ENCODE data around the gene RARA. TPM values are rescaled to one million over a fixed set of nuclear protein-coding genes. Genes with fewer than 3 reads are reported as not detected.
"Not testable (repeated sequence)": the region's sequence is repeated elsewhere in the genome, so short reads cannot be mapped to it uniquely, and the experiment has no call there.

Gene RARA
- polyA plus RNA-seq, 3 donors, result 14.9 to 63.9 (median 29.4) TPM

DNA sequence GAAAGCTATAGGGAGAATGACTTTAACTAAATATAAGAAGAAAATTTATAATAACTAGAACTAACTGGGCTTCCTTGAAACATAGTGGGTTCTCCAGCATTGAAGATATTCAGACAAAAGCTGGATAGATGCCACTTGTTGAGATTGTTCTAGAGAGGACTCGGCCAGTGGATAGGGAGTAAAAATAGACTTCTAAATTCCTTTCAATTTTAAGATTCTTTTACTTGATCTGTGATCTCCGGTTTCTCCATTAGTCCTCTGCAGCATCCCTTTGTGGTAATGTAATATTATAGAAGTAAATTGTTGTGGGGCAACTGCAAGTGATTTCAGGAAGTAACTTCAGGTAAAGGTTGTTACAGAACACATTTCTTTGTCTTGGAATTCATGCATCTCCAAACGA is 10.3 kb upstream of the RARA start:
- Mint-ChIP-seq H3K9me3 (no peaks in the 10 kb centered on the region), H3K4me3 (no peak overlapping the region), H3K27ac (no peak overlapping the region), H3K36me3 (peaks cover 20 to 36% of the 10 kb centered on the region in 2 donors), H3K27me3 (ENCODE audit: low read depth in 3 of 3) (peaks cover 0 to 2% (median 0%) of the 10 kb centered on the region in 3 donors), H3K4me1 (peaks cover 8% of the 10 kb centered on the region)
- Histone ChIP-seq H3K4me2 (replicated peaks; ENCODE audit: extremely low read depth, low read length, poor library complexity, severe bottlenecking) (no peak overlapping the region), H3K79me2 (ENCODE audit: insufficient read depth, low read length) (no peaks in the 10 kb centered on the region), H2AFZ (ENCODE audit: insufficient read depth, low read depth, low read length, poor library complexity, severe bottlenecking) (no peak overlapping the region), H3K4me1 (ENCODE audit: control insufficient read depth in 1 of 2, insufficient read depth in 2 of 2, low read length in 2 of 2) (peaks cover 6 to 8% of the 10 kb centered on the region in 2 donors), H3K9me3 (replicated peaks in 1 of 2; ENCODE audit: control insufficient read depth in 1 of 2, insufficient read depth in 1 of 2, low read length in 2 of 2) (no peaks in the 10 kb centered on the region), H3K4me3 (replicated peaks in 1 of 3; ENCODE audit: low read depth in 2 of 3, low read length in 3 of 3) (no peak overlapping the region), H3K27ac (ENCODE audit: low read depth in 1 of 2, low read length in 2 of 2) (no peak overlapping the region), H4K20me1 (ENCODE audit: insufficient read depth, low read length) (no peaks in the 10 kb centered on the region), H3K9ac (ENCODE audit: insufficient read depth, low read length, poor library complexity, severe bottlenecking) (no peak overlapping the region), H3K36me3 (replicated peaks in 1 of 2; ENCODE audit: control insufficient read depth in 1 of 2, insufficient read depth in 2 of 2, low read length in 2 of 2) (peaks cover 7 to 34% of the 10 kb centered on the region in 2 donors), H3K27me3 (ENCODE audit: control insufficient read depth in 2 of 2, insufficient read depth in 2 of 2, low read length in 2 of 2) (no peaks in the 10 kb centered on the region)
- intact Hi-C loops (cut with micrococcal nuclease), result no loop called here
- no peak for TF ChIP-seq CTCF (IDR thresholded peaks at IDR 0.05)
- no CpG with 5 or more reads among the region's 3 CpGs for WGBS (ENCODE audit: insufficient coverage)
- DNase-seq, result no peak

GRCh38 chr17:40299159-40299757 is 9.7 kb upstream of the RARA start:
- H3K27me3 ChIP-seq (ENCODE audit: control insufficient read depth in 2 of 2, insufficient read depth in 2 of 2, low read length in 2 of 2); H3K79me2 ChIP-seq (ENCODE audit: insufficient read depth, low read length); H2AFZ ChIP-seq (ENCODE audit: insufficient read depth, low read depth, low read length, poor library complexity, severe bottlenecking); H3K9me3 Mint-ChIP-seq; H3K4me2 ChIP-seq (replicated peaks; ENCODE audit: extremely low read depth, low read length, poor library complexity, severe bottlenecking); intact Hi-C loops (cut with micrococcal nuclease); H3K4me3 ChIP-seq (replicated peaks in 1 of 3; ENCODE audit: low read depth in 2 of 3, low read length in 3 of 3); H3K27ac Mint-ChIP-seq; H4K20me1 ChIP-seq (ENCODE audit: insufficient read depth, low read length); DNase-seq; H3K9ac ChIP-seq (ENCODE audit: insufficient read depth, low read length, poor library complexity, severe bottlenecking); H3K9me3 ChIP-seq (replicated peaks in 1 of 2; ENCODE audit: control insufficient read depth in 1 of 2, insufficient read depth in 1 of 2, low read length in 2 of 2); H3K27me3 Mint-ChIP-seq (ENCODE audit: low read depth in 3 of 3); H3K4me3 Mint-ChIP-seq; H3K27ac ChIP-seq (ENCODE audit: low read depth in 1 of 2, low read length in 2 of 2): not testable (repeated sequence)
- peaks cover 6 to 31% of the 10 kb centered on the region in 2 donors for H3K36me3 ChIP-seq (replicated peaks in 1 of 2; ENCODE audit: control insufficient read depth in 1 of 2, insufficient read depth in 2 of 2, low read length in 2 of 2)
- H3K36me3 Mint-ChIP-seq, result peaks cover 17 to 34% of the 10 kb centered on the region in 2 donors
- peaks cover 11% of the 10 kb centered on the region for H3K4me1 Mint-ChIP-seq
- peaks cover 6 to 12% of the 10 kb centered on the region in 2 donors for H3K4me1 ChIP-seq (ENCODE audit: control insufficient read depth in 1 of 2, insufficient read depth in 2 of 2, low read length in 2 of 2)
- no CpG with 5 or more reads among the region's 7 CpGs for WGBS (ENCODE audit: insufficient coverage)

Measured in CD14-positive monocyte (primary cell).